Neural crest cell (in vitro differentiated cells): ENCODE results near the gene ETHE1. TPM values are rescaled to one million over a fixed set of nuclear protein-coding genes. Genes with fewer than 3 reads are reported as not detected.

Experiments used
- DNase-seq: peaks from one replicate; pipeline ENCODE4 v3.0.0; 2021; ENCODE audit warnings: low read depth, mixed read lengths, low spot score
- H3K27ac Mint-ChIP-seq: one replicate; pipeline ENCODE4 v1.8.0; 2021; ENCODE audit warnings: mild to moderate bottlenecking, mixed read lengths; ENCODE audit not compliant: unreplicated experiment
- H3K27me3 Mint-ChIP-seq: 2 replicates; pipeline ENCODE4 v1.8.0; 2021; ENCODE audit warnings: low read depth, mild to moderate bottlenecking, mixed read lengths
- H3K36me3 Mint-ChIP-seq: 2 replicates; pipeline ENCODE4 v1.8.0; 2021; ENCODE audit warnings: low read depth, mild to moderate bottlenecking, mixed read lengths
- H3K4me1 Mint-ChIP-seq: 2 replicates; pipeline ENCODE4 v1.8.0; 2021; ENCODE audit warnings: mixed read lengths
- H3K4me3 Mint-ChIP-seq: one replicate; pipeline ENCODE4 v1.8.0; 2021; ENCODE audit warnings: mild to moderate bottlenecking, mixed read lengths
- H3K9me3 Mint-ChIP-seq: 2 replicates; pipeline ENCODE4 v1.8.0; 2021; ENCODE audit warnings: mixed read lengths
- CTCF ChIP-seq: fragments of 200-600 bp; sonication (generic); conservative IDR thresholded peaks from 2 replicates; pipeline ENCODE4 v1.5.0; 2021; ENCODE audit warnings: antibody characterized with exemption, mild to moderate bottlenecking
- total RNA-seq: library from RNA; stranded (reverse); gene quantifications from 2 replicates; pipeline ENCODE4 v1.2.1, GENCODE V29; 2021

The ETHE1 gene
- total RNA-seq, 1 donor from 2014 or later = 23.7 TPM

- peaks cover 26% of the 10 kb centered on the region for H3K4me1 Mint-ChIP-seq
- no peaks in the 10 kb centered on the region for H3K9me3 Mint-ChIP-seq
- TF ChIP-seq CTCF = no peak
- no peak overlapping the region for H3K4me3 Mint-ChIP-seq
- H3K27ac Mint-ChIP-seq = no peak overlapping the region
- no peaks in the 10 kb centered on the region for H3K36me3 Mint-ChIP-seq
- DNase-seq = no peak
- peaks cover 2% of the 10 kb centered on the region for H3K27me3 Mint-ChIP-seq
These were observed 55.9 kb downstream of the ETHE1 start for GRCh38 chr19:43471091-43471490.

GRCh38 chr19:43470288-43470687, 56.7 kb downstream of the ETHE1 start:
- no peak for DNase-seq
- TF ChIP-seq CTCF = no peak
- Mint-ChIP-seq H3K9me3 (no peaks in the 10 kb centered on the region), H3K27ac (no peak overlapping the region), H3K4me3 (no peak overlapping the region), H3K4me1 (peaks cover 21% of the 10 kb centered on the region), H3K36me3 (no peaks in the 10 kb centered on the region), H3K27me3 (peaks cover 7% of the 10 kb centered on the region)

- Mint-ChIP-seq H3K27ac (no peak overlapping the region), H3K27me3 (peaks cover 11% of the 10 kb centered on the region)
These were observed 57.9 kb downstream of the ETHE1 start for GRCh38 chr19:43469160-43469480.

GRCh38 chr19:43468354-43469159, 58.4 kb downstream of the ETHE1 start:
- Mint-ChIP-seq H3K27ac (no peak overlapping the region), H3K36me3 (no peaks in the 10 kb centered on the region), H3K27me3 (peaks cover 17% of the 10 kb centered on the region), H3K4me1 (peaks cover 22% of the 10 kb centered on the region), H3K4me3 (no peak overlapping the region), H3K9me3 (no peaks in the 10 kb centered on the region)
- TF ChIP-seq CTCF = no peak
- DNase-seq = no peak

More at GRCh38 chr19:43469160-43469480, 57.9 kb downstream of the ETHE1 start:
- no peak overlapping the region for H3K4me3 Mint-ChIP-seq
- H3K4me1 Mint-ChIP-seq = peaks cover 20% of the 10 kb centered on the region
- no peak for DNase-seq
- TF ChIP-seq CTCF = no peak
- H3K36me3 Mint-ChIP-seq = no peaks in the 10 kb centered on the region
- no peaks in the 10 kb centered on the region for H3K9me3 Mint-ChIP-seq

GRCh38 chr19:43467730-43468129, 59.3 kb downstream of the ETHE1 start:
- peaks cover 24% of the 10 kb centered on the region for H3K27me3 Mint-ChIP-seq
- peaks cover 23% of the 10 kb centered on the region for H3K4me1 Mint-ChIP-seq
- no peak for TF ChIP-seq CTCF
- H3K4me3 Mint-ChIP-seq = peak overlapping the region; percentile 17
- no peaks in the 10 kb centered on the region for H3K9me3 Mint-ChIP-seq
- no peaks in the 10 kb centered on the region for H3K36me3 Mint-ChIP-seq
- H3K27ac Mint-ChIP-seq = no peak overlapping the region
- DNase-seq = no peak
